ENCODE measurements around the gene TIAM2.
"Not testable (repeated sequence)": the region's sequence is repeated elsewhere in the genome, so short reads cannot be mapped to it uniquely, and the experiment has no call there.

Gene TIAM2

DNA sequence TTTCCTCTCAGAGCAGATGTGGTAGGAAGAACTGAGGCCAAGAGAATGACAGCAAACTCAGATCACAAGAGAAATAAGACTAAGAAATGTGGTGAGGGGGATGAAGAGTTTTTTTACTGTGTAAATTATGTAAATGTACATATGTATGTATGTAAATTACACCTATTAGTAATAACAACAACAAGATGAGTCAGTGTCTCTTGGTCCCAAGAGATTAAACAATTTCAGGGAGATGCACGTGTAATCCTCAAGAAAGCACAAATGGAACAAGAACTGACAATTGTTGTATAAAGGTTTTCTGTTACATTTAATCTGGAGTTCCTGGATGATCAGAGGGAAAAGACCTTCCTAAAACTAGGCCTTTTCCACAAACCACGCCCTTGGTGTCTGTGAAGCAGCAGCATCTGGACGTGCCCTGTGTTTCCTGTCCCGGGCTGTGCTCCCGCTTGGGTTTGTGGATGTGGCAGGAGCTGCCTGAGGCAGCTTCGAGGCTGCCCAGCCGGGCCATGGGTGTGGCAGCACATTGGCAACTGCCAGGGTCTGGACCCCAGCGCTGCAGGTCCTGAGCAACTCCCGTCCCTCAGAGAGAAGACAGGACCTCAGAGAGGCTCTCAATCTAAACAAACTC is 269.7 kb downstream of the TIAM2 start:
- Histone ChIP-seq H3K4me1 (ENCODE audit: insufficient read depth, low read length) (peaks cover 38% of the 10 kb centered on the region), H3K9me3 (ENCODE audit: insufficient read depth, low read depth, low read length) (no peaks in the 10 kb centered on the region), H3K27ac (ENCODE audit: low read depth, low read length) (peak overlapping the region; percentile 2; the same call in 1 of the 2 replicates), H3K4me3 (ENCODE audit: low read length) (no peak overlapping the region), H3K9ac (ENCODE audit: low read depth, low read length) (no peak overlapping the region), H3K27me3 (ENCODE audit: insufficient read depth, low read length) (no peaks in the 10 kb centered on the region), H3K36me3 (ENCODE audit: insufficient read depth, low read length) (peaks cover 25% of the 10 kb centered on the region)
- WGBS: 77% methylated on average over 9 of the region's 9 CpGs

DNA sequence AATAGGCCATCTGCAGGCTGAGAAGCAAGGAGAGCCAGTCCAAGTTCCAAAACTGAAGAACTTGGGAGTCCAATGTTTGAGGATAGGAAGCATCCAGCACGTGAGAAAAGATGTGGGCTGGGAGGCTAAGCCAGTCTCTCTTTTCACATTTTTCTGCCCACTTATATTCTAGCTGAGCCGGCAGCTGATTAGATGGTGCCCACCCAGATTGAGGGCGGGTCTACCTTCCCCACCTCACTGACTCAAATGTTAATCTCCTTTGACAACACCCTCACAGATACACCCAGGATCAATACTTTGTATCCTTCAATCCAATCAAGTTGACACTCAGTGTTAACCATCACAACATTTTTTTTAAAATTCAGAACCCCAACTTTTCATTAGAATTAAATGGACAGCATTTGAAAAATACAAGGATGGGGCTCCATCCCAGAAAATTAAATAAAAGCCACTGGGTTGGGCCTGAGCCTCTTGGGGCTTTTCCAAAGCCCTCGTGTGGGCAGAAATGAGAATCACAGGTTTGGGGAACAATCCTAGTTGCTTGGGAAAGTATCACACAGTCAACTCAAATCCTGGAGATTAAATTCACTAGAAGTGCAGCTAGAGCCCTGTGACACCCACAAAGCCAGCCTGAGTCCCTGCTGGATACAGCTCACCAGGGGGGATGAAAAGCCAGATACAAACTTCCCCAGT is 270.9 kb downstream of the TIAM2 start:
- H3K9ac ChIP-seq (ENCODE audit: low read depth, low read length): no peak overlapping the region
- no peaks in the 10 kb centered on the region for H3K27me3 ChIP-seq (ENCODE audit: insufficient read depth, low read length)
- 93% methylated on average over 4 of the region's 4 CpGs for WGBS
- H3K27ac ChIP-seq (ENCODE audit: low read depth, low read length): no peak overlapping the region
- peaks cover 18% of the 10 kb centered on the region for H3K36me3 ChIP-seq (ENCODE audit: insufficient read depth, low read length)
- H3K4me1 ChIP-seq (ENCODE audit: insufficient read depth, low read length): peaks cover 34% of the 10 kb centered on the region
- no peaks in the 10 kb centered on the region for H3K9me3 ChIP-seq (ENCODE audit: insufficient read depth, low read depth, low read length)
- H3K4me3 ChIP-seq (ENCODE audit: low read length): no peak overlapping the region

DNA sequence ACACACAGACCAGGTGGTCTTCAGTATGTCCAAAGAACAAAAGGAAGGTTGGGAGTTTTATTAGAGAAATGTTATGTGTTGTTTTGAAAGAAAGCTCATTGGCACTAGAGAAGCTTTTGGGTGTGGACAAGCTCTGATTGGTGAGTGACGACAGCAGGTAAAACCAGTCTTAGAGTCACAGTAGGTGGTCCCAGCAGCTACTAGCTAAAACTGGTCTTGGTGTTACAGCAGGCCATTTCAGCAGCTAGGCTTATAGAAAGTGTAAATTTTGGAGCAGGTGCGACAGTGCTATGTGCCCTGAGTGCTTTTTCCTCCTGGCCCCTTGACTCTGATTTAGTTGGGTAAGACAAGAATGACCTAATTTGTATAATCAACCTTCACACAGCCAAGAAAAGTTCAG is 272.3 kb downstream of the TIAM2 start:
- Histone ChIP-seq H3K36me3 (ENCODE audit: insufficient read depth, low read length) (peaks cover 27% of the 10 kb centered on the region), H3K4me3 (ENCODE audit: low read length) (no peak overlapping the region), H3K9ac (ENCODE audit: low read depth, low read length) (no peak overlapping the region), H3K27me3 (ENCODE audit: insufficient read depth, low read length) (no peaks in the 10 kb centered on the region), H3K9me3 (ENCODE audit: insufficient read depth, low read depth, low read length) (no peaks in the 10 kb centered on the region), H3K27ac (ENCODE audit: low read depth, low read length) (no peak overlapping the region), H3K4me1 (ENCODE audit: insufficient read depth, low read length) (peaks cover 31% of the 10 kb centered on the region)
- 82% methylated on average over 2 of the region's 2 CpGs for WGBS

DNA sequence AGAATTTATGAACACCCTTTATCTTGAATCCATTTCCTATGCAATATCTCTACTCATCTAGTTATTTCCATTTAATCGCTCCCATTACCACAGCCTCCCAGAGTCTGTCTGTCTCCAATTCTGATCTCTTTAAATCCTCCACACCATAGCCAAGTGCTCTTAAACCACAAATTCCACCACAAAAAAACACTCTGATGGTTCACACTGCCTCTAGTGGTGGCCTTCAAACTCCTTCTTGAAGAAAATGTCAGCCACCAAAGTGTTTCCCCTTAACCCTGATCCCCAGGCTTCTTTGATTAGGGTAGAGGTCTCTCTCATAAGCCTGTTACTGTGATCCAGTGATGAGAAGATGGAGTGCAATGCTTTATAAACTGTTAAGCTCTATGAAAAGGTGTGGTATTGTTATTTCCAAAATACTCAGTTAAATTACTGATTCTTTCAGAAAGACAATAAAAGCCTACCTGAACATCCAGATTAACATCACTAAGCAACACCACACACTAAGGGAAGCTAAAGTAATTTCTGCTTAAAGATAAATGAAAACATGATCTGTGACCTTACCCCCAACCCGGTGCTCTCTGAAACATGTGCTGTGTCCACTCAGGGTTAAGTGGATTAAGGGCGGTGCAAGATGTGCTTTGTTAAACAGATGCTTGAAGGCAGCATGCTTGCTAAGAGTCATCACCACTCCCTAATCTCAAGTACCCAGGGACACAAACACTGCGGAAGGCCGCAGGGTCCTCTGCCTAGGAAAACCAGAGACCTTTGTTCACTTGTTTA is 273.2 kb downstream of the TIAM2 start:
- not testable (repeated sequence) for H3K9me3 ChIP-seq (ENCODE audit: insufficient read depth, low read depth, low read length)
- WGBS: 92% methylated on average over 1 of the region's 5 CpGs
- H3K36me3 ChIP-seq (ENCODE audit: insufficient read depth, low read length): peaks cover 31% of the 10 kb centered on the region

DNA sequence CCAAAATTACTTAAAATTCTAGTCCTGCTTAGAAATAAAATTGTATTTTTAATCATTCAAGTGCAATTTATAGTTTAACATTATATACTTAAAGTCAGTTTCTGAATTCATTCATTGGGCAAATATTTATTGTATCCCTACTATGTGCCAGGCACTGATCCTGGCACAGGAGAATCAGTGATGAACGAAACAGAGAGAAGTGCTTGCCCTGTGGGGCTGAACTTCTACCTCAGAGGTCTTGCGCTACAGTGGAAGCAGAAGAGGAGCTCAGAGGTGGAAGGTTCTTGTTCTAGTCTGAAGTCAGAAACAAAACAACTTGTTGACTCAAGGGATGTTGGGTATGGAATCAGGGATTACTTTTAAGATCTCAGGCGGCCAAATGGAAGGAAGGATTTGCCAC is 274.6 kb downstream of the TIAM2 start:
- H3K27me3 ChIP-seq (ENCODE audit: insufficient read depth, low read length): no peaks in the 10 kb centered on the region
- peaks cover 48% of the 10 kb centered on the region for H3K4me1 ChIP-seq (ENCODE audit: insufficient read depth, low read length)
- H3K4me3 ChIP-seq (ENCODE audit: low read length): no peak overlapping the region
- H3K36me3 ChIP-seq (ENCODE audit: insufficient read depth, low read length): peaks cover 27% of the 10 kb centered on the region
- H3K9me3 ChIP-seq (ENCODE audit: insufficient read depth, low read depth, low read length): no peaks in the 10 kb centered on the region
- no peak overlapping the region for H3K9ac ChIP-seq (ENCODE audit: low read depth, low read length)
- no peak overlapping the region for H3K27ac ChIP-seq (ENCODE audit: low read depth, low read length)
- 77% methylated on average over 3 of the region's 3 CpGs for WGBS

More for the DNA sequence above, 273.2 kb downstream of the TIAM2 start:
- H3K27me3 ChIP-seq (ENCODE audit: insufficient read depth, low read length); H3K9ac ChIP-seq (ENCODE audit: low read depth, low read length); H3K4me3 ChIP-seq (ENCODE audit: low read length): not testable (repeated sequence)
- Histone ChIP-seq H3K4me1 (ENCODE audit: insufficient read depth, low read length) (peaks cover 40% of the 10 kb centered on the region), H3K27ac (ENCODE audit: low read depth, low read length) (peak overlapping the region; percentile 70; the same call in 1 of the 2 replicates)

DNA sequence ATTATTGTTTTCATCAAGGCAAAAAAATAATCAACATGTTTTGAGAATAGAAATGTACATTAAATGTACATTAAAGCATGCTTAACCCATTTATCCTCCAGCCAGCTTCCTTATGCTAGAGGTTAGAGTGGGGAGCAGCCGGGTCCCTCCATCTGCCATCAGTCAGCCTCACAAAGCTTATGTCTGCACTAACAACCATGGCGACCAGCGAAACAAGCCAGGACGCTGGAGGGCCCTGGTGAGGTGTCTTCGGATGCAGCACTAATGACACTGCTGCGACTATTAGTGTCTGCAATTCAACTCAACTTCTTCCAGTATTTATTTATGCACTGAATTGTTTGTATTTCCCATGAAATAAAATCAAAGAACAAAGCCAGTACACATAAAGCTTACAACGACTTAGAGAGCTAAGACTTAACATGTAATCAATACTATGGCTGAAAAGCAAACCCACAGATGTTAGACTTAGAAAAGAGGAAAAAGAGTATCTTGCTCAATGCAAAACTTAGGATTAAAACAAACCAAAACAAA is 275.5 kb downstream of the TIAM2 start:
- no peak overlapping the region for H3K27ac ChIP-seq (ENCODE audit: low read depth, low read length)
- no peaks in the 10 kb centered on the region for H3K9me3 ChIP-seq (ENCODE audit: insufficient read depth, low read depth, low read length)
- no peaks in the 10 kb centered on the region for H3K27me3 ChIP-seq (ENCODE audit: insufficient read depth, low read length)
- H3K9ac ChIP-seq (ENCODE audit: low read depth, low read length): no peak overlapping the region
- H3K36me3 ChIP-seq (ENCODE audit: insufficient read depth, low read length): peaks cover 28% of the 10 kb centered on the region
- WGBS: 91% methylated on average over 7 of the region's 7 CpGs
- peaks cover 46% of the 10 kb centered on the region for H3K4me1 ChIP-seq (ENCODE audit: insufficient read depth, low read length)
- H3K4me3 ChIP-seq (ENCODE audit: low read length): no peak overlapping the region

DNA sequence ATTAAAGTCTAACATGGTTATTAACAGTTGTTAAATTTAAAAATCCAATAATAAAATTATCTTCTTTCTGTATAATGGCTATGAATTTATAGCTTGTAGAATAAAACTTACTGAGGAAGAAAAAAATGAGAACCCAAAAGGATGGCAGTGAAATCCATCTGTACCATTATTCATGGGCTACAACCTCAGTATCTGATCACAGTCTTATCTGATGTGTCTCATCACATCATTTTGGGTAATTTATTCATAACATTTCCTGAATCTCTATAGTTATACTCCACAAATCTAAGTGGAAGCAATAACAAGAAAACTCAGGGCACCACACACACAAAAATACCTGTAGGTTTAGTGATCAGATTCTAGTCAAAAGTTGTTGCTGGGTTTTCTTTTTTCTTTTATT is 276.0 kb downstream of the TIAM2 start:
- H3K36me3 ChIP-seq (ENCODE audit: insufficient read depth, low read length): peaks cover 33% of the 10 kb centered on the region
- H3K4me1 ChIP-seq (ENCODE audit: insufficient read depth, low read length): peaks cover 46% of the 10 kb centered on the region
- no peak overlapping the region for H3K9ac ChIP-seq (ENCODE audit: low read depth, low read length)
- H3K27ac ChIP-seq (ENCODE audit: low read depth, low read length): no peak overlapping the region
- H3K27me3 ChIP-seq (ENCODE audit: insufficient read depth, low read length): no peaks in the 10 kb centered on the region
- no peaks in the 10 kb centered on the region for H3K9me3 ChIP-seq (ENCODE audit: insufficient read depth, low read depth, low read length)
- H3K4me3 ChIP-seq (ENCODE audit: low read length): no peak overlapping the region

DNA sequence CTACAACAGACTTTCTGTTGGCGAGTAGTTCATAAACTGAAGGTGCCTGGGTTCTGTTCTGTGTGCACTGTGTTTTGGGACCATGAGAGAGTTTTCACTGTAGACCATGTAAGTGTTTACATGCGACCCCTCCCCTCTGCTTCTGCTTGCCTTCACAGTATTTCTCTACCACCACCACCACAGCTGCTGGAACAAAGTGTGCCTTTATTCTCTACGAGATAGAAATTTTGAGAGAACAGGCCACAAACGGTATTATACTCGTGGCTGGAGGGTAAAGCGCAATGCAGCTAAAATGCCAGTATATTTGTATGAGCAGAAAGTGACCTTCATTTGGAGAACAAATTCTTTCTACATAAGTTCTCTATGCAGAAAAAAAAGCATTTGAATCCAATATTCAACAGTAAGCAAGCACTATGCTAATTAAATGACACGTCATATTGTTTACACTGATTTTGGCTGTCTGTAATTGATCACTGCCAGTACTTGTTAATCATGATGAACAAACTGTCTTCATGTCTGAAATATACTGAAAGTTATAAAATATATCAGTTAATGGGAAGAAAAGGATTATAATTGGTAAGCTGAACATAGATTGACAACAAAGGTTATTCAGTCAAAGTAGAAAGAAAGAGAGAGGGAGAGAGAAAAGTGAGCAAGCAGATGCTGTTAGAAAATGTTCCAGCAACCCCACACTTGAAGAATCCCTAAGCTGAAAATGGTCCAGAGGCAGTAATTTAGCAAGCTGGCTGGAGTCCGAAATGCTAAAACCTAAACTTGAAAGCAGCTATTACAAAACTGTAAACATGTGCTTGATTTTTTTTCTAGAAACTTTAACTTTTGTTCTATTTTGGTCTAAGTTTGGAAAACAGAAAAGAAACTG is 277.5 kb downstream of the TIAM2 start:
- no peaks in the 10 kb centered on the region for H3K9me3 ChIP-seq (ENCODE audit: insufficient read depth, low read depth, low read length)
- H3K27me3 ChIP-seq (ENCODE audit: insufficient read depth, low read length): no peaks in the 10 kb centered on the region
- peak overlapping the region; percentile 54 for H3K27ac ChIP-seq (ENCODE audit: low read depth, low read length)
- peak overlapping the region; percentile 23; the same call in 1 of the 2 replicates for H3K9ac ChIP-seq (ENCODE audit: low read depth, low read length)
- H3K36me3 ChIP-seq (ENCODE audit: insufficient read depth, low read length): peaks cover 28% of the 10 kb centered on the region
- 95% methylated on average over 8 of the region's 8 CpGs for WGBS
- peaks cover 43% of the 10 kb centered on the region for H3K4me1 ChIP-seq (ENCODE audit: insufficient read depth, low read length)
- no peak overlapping the region for H3K4me3 ChIP-seq (ENCODE audit: low read length)

DNA sequence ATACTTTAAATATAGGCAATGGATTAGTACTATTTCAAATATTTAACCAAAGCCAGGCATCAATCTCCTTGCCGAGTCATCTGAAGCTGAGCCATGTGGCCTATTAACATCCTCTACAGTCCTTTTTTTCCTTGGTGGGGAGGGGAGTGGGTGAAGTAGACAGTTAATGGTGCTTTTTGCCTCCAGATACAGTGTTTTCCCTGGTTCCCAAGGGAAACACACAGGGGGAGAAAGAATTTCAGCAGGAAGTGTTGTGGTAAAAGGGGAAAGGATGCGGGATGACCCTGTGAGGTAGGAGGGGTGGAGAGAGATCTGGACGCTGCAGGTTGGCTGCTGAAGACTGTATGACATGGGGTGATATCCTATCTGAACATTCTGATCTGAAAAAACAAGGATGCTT is 278.3 kb downstream of the TIAM2 start:
- Histone ChIP-seq H3K4me1 (ENCODE audit: insufficient read depth, low read length) (peaks cover 35% of the 10 kb centered on the region), H3K4me3 (ENCODE audit: low read length) (no peak overlapping the region), H3K27me3 (ENCODE audit: insufficient read depth, low read length) (no peaks in the 10 kb centered on the region), H3K36me3 (ENCODE audit: insufficient read depth, low read length) (peaks cover 28% of the 10 kb centered on the region), H3K27ac (ENCODE audit: low read depth, low read length) (peak overlapping the region; percentile 54), H3K9me3 (ENCODE audit: insufficient read depth, low read depth, low read length) (no peaks in the 10 kb centered on the region), H3K9ac (ENCODE audit: low read depth, low read length) (peak overlapping the region; percentile 23; the same call in 1 of the 2 replicates)
- WGBS: 44% methylated on average over 2 of the region's 3 CpGs

DNA sequence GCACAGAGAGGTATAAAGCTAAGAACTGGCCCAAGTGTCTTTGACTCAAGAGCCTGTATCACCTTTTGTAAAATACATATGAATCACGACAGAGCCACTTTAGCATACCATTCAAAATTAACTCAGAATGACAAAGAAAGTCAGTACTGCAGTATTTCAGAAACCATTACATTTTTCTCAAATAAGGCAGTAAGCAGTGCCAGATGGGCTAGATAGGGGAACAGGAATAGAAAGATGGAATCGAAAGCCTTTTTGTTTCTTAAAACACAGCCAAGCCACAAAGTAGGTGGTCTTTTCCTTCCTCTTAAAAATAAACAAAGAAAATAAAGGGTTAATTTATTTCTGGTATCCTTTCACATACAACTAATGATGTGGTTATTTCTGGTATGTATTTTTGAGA is 279.0 kb downstream of the TIAM2 start:
- Histone ChIP-seq H3K27ac (ENCODE audit: low read depth, low read length) (peak overlapping the region; percentile 29; the same call in 1 of the 2 replicates), H3K4me1 (ENCODE audit: insufficient read depth, low read length) (peaks cover 31% of the 10 kb centered on the region), H3K4me3 (ENCODE audit: low read length) (no peak overlapping the region), H3K9me3 (ENCODE audit: insufficient read depth, low read depth, low read length) (no peaks in the 10 kb centered on the region), H3K36me3 (ENCODE audit: insufficient read depth, low read length) (peaks cover 28% of the 10 kb centered on the region), H3K9ac (ENCODE audit: low read depth, low read length) (no peak overlapping the region), H3K27me3 (ENCODE audit: insufficient read depth, low read length) (no peaks in the 10 kb centered on the region)
- 68% methylated on average over 1 of the region's 2 CpGs for WGBS
